Muscle of arm (tissue), 12 donors: ENCODE measurements around the gene NEURL4. TPM values are rescaled to one million over a fixed set of nuclear protein-coding genes. Genes with fewer than 3 reads are reported as not detected.
A peak's percentile ranks its signal among the peaks of the same experiment; 100 is the strongest.
"Not testable (repeated sequence)": the region's sequence is repeated elsewhere in the genome, so short reads cannot be mapped to it uniquely, and the experiment has no call there.

Experiments used
- DNase-seq: peaks from one replicate; pipeline ENCODE4 v3.0.0-alpha.2; 2013
- polyA plus RNA-seq, 12 donors: library from polyadenylated mRNA; unstranded; fragments of 120-200 nt; gene quantifications; one replicate each; pipeline ENCODE4 v1.2.1, GENCODE V29; 2013; ENCODE audit not compliant: insufficient read length in 12 of 12

Gene NEURL4
- polyA plus RNA-seq, 12 donors: 12.7 to 24.9 (median 17.4) TPM; not detected in 1

DNA sequence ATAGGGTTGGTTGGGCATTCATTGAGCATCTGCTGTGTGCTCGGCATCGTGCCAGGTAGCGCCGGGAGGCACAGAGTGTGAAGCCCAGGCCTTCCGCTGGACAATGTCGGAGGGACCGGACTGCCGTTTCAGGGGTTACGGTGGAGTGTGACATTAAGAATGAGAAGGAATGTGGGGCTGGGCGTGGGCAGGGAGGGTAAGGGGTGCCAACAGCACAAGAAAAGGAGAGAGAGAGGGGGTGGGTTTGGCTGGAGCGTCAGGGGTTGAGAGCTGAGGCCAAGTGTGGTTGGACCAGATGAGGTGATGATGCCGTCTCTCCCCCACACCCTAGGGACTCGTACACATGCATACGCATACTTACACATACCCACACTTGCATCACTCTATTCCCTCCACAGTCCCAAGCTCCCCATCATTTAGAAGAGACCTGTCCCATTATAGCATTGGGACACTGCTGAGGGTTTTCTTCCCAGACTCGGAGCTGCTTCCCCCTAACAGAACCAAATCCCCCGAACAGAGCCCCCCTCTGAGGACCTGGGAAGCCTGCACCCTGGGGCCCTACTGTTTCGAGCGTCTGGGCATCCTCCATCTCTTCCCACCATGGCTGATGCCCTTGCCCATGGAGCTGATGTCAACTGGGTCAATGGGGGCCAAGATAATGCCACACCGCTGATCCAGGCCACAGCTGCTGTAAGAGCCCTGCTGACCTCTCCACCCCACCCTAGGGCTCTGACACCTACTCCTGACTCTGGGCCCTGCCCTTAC, 19.5 kb upstream of the NEURL4 start:
- DNase-seq: no peak

DNA sequence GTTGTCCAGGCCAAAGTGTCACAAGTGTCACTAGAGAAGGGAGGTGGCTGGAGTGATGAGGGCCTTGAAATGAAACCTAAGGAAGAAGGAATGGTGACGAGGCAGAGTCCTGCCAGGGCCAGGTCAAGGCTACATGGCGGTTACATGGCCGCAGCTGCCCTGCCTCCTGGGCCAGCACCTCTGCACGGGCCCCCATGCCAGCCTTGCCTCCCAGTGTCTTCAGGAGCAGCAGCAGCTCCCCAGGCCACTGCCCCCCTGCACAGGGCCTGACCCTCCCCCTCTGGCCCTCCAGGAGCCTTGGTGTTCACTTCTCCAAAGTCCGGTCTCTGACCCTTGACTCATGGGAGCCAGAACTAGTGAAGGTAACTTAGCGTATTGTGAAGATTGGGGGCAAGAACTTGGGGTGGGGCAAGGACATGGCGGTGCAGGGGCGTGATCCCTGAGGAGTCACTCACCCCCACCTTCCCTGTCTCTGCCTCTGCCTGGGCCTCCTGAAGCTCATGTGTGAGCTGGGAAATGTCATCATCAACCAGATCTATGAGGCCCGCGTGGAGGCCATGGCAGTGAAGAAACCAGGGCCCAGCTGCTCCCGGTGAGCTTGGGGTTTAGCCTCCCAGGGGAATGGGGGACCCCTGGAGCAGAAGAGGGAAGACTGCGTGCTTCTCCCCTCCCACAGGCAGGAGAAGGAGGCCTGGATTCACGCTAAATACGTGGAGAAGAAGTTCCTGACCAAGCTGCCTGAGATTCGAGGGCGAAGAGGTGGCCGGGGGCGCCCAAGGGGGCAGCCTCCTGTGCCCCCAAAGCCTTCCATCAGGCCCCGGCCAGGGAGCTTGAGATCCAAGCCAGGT, 18.7 kb upstream of the NEURL4 start:
- no peak for DNase-seq

DNA sequence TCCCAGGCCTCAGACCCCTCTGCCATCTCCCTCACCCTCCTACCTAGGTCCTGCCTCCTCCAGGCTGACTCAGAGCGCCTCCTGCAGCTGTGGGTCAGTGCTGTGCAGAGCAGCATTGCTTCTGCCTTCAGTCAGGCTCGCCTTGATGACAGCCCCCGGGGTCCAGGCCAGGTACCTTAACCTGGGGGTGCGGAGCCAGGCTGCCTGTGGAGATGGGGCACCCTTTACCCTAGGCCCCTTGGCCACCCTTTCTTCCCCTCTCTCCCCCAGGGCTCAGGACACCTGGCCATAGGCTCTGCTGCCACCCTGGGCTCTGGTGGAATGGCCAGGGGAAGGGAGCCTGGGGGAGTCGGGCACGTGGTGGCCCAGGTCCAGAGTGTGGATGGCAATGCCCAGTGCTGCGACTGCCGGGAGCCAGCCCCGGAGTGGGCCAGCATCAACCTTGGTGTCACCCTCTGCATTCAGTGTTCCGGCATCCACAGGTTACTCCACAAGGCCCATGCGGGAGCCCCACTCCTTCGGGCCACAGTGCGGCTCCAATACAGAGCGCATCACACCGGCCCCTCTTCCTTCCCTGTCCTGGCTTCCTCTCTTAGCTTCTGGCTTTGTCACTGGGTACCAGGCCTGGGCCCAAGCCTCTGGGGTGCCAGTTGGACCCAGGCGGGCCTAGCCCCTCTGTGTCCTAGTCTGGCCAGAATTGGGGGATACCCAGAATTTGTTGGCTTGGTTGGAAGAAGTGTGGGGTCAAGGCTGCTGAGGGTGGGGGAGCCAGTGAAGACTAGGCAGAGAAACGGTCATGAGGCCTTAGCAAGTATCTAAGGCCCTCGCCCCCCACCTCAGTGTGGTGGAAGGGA, 17.9 kb upstream of the NEURL4 start:
- DNase-seq: no peak

DNA sequence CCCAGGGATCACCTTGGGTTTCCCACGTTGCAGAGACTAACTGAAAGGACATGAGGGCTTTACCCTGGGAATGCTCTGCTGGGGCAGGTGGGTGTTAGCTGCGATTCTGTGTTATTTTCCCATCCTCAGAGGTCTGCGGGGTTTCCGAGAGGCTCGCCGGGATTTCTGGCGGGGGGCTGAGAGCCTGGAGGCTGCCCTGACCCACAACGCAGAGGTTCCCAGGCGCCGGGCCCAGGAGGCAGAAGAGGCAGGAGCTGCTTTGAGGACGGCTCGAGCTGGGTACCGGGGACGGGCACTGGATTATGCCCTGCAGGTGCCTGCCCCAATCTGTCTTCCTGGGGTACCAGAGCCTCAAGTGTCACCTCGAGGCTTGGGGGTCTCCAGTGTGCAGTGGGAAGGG, 14.1 kb upstream of the NEURL4 start:
- DNase-seq: no peak

DNA sequence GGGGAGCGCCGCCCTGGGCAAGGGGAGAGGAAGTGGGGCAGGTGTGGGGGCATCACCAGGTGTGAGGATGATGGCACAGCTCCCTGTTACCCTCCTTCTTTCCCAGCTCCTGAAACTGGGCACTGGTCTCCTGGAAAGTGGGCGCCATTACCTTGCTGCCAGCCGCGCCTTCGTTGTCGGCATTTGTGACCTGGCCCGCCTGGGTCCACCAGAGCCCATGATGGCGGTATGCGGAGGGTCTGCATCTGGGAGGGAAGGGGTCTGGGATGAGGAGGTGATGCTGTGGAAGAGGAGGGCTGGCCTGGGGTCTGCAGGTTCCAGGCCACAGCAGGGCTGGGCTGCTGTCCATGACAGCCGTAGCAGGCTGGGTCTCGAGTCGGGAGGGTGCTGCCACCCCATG, 12.7 kb upstream of the NEURL4 start:
- DNase-seq: no peak

DNA sequence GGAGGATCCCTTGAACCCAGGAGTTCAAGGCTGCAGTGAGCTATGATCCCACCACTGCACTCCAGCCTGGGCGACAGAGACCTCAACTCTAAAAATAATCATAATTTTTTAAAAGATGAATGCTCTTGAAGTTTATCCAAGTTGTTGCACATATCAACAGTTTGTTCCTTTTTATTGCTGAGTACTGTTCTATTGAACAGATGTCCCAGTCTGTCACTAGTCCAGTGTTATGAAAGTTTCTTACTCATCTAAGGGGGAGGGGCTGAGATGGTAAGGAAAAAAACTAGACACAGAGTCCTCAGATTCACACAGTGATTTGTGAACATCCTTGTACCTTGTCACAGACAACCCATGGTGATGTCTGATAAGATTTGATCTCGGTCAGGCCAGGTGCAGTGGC, 11.0 kb upstream of the NEURL4 start:
- DNase-seq: no peak

DNA sequence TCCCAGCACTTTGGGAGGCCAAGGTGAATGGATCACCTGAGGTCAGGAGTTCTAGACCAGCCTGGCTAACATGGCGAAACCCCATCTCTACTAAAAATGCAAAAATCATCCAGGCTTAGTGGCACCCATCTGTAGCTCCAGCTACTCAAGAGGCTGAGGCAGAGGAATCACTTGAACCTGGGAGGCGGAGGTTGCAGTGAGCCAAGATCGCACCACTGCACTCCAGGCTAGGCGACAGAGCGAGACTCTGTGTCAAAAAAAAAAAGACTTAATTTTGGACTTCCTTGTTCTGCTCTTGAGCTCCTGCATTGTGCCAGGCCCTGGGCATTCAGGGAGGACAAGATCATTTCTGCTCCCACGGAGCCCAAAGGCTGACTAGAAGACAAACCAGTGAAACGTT, 8.5 kb upstream of the NEURL4 start:
- DNase-seq: not testable (repeated sequence)

DNA sequence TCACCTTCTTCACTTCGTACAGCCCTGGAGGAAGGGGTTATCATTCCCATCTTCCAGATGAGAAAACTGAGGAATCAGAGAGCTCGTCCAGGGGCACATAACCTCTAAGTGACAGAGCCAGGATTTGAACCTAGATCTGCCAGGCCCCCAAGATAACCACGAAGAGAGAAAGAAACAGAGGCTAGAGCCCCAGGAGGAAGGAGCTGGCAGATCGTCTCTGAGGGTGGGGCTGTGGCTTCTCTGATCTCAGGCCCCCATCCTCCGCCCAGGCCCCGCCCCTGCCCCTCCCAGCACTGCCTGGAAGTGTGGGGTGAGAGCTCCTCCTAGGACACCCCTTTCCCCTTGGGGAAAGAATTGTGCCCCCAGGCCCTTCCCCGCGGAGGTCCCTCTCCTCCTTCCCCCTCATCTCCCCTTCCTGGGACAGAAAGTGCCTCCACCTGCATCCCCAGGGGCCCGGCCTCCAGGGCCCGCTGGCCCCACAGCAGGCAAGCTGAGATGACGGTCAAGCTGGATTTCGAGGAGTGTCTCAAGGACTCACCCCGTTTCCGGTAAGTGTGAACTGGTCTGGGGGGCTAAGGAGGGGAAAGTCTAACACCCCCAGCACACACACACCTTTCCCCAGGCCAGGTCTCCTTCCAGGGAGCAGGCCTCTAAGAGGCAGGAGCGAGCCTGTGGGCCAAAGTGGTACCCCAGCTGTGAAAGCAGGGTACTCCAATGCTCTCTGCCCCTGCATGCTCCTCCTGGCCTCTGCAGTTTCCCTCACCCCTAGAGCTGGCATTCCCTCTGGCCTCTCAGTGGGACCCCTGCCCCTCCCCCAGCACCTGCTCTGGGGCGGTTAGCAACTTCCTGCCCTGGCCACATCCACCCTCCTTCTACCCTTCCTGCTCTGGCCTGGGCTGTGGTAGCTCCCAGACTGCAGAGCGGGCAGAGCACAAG, 7.4 kb upstream of the NEURL4 start, which contains the start of gene ACAP1:
ACAP1 (plus strand) TSS at position 290 of the 936 bp plus-strand sequence; CDS start at position 496, 206 bp downstream.
- no peak for DNase-seq

DNA sequence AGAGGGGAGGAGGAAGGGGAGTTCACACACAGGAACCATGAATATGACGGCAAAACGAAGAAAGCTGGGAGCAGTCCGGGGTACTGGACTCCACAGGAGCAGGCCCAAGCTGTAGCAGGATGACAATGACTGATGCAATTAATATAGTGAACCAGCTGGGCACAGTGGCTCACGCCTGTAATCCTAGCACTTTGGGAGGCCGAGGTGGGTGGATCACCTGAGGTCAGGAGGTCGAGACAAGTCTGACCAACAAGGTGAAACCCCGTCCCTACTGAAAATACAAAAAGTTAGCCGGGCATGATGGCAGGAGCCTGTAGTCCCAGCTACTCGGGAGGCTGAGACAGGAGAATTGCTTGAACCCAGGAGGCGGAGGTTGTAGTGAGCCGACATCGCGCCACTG, 6.6 kb upstream of the NEURL4 start:
- not testable (repeated sequence) for DNase-seq

DNA sequence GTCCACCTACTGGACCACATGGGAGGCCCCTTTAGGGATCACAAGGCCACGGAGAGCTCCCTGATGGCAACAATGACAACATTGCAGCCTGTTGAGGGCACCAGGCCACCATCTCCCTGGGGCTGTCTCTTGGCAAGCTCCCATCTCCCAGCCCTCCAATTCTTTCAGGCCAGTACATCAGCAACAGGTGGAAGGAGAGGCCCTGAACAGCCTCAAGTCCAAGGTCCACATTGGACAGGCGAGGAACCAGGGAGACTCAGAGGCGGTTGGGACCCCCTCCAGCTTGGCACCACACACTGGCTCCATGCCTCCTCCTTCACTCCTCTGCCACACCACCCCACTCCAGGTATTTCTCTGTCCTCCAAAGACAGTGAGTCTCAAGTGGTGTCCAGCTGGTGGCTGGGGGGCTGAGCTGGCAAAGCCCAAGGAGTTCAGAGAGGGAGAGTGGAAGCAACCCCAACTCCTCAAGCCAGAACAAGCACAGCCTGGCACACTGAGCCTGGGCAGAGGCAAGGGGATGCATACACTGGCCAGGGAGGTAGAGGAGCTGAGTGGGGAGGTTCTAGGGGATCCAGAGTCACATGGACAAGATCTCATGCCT, 5.9 kb upstream of the NEURL4 start:
- no peak for DNase-seq

DNA sequence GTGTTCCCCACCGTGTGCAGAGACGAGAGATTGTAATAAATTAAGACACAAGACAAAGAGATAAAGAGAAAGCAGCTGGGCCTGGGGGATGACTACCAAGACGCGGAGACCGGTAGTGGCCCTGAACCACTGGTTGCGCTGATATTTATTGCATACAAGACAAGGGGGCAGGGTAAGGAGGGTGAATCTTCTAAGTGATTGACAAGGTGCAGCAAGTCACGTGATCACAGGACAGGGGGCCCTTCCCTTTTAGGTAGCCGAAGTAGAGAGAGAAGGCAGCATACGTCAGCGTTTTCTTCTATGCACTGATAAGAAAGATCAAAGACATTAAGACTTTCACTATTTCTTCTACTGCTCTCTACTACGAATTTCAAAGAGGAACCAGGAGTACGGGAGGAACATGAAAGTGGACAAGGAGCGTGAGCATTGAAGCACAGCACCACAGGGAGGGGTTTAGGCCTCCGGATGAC, 3.5 kb upstream of the NEURL4 start:
- DNase-seq: not testable (repeated sequence)

DNA sequence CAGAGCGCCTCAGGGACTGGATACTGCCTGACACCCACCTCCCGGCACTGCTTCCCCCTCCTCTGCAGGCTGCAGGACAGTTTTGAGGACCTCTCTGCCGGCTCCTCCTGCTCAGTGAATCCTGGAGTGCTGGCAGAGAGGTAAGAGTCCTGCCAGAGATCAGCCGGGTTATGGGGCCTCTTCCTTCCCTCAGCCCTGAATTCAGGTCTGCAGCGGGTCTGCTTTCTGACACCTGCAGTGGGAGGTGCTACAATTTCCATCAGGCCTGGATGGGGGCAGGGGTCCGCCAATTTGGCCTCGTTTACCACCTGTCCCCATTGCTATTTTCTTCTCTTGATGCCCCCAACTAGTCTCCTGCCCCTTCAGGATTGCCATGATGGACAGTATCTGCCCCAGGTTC, 3.0 kb upstream of the NEURL4 start:
- DNase-seq: no peak

DNA sequence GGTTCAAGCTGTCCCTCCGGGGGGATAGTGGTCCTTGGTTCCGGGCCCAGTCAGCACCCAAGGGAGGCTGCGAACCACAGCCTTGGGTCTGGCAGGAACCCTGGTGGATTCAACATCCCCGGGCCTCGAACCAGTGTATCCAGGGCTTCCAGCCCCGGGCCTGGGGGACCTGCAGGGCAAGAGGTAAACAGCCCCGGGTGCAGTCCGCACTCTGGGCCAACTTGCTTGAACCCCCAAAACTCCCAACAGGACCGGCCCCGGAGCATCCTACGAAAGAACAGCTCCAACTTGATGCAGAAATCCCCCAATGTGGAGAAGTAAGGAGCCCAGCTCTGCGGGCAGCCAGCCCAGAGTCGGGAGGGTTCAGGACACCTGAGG, 1.5 kb upstream of the NEURL4 start:
- DNase-seq: no peak

DNA sequence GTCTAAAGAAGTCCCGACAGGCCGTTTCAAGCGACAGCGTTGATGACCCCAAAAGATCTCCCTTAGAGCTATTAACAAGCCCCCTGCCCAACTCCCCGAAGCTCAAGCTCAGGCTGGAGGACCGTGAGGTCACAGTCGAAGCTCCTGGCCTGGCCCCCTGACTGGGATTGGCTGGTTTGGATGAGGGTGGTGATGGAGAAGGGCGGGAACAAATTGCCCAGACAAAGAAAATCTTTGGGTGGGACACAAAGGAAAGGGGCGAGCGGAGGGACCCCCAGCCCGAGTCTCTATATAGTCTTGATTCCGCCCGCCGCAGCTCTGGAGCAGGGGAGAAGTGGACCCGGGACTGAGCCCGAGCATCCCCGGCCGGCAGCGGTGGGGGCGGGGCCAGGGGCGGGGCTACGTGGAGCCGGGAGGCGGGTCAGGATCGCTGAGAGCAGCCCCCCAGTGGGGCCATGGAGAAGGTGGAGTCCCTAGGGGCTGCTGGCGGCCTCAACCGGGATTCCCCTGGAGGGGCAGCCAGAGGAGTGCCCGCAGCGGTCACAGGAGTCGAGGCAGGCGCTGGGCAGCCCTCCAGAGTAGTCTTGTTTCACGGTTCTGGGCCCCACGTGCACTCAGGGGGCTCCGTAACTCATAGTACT, 982 bp upstream of the NEURL4 start:
- peak; percentile 90 for DNase-seq

DNA sequence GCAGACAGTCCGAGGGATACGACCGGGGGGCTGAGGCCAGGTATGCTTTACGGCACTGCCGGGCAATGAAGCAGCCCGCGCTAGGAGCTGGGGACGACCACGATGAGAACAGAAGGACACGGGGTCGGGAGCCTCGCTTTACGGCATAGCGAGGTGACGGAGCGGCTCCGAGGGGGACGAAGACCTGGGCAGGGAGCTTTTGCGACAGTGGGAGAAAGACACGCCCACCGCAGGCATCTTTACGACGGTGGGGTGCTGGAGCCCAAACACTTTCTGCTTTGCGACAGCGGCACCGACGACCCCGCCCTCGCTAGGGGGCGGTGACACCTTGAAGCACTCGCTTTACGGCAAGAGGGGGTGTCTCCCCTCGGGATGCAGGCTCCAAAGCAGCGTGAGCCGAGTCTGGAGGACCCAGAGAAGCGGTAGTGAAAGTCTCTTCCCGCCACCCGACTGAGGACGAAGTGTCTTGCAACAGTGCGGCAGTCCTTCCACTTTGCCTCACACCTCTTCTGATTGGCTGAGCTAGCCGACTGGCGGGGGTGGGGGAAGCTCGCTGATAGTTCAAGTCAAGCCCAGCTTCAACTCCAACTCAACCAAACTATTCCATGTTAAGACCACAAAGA, 350 bp upstream of the NEURL4 start:
- DNase-seq: peak; percentile 99

DNA sequence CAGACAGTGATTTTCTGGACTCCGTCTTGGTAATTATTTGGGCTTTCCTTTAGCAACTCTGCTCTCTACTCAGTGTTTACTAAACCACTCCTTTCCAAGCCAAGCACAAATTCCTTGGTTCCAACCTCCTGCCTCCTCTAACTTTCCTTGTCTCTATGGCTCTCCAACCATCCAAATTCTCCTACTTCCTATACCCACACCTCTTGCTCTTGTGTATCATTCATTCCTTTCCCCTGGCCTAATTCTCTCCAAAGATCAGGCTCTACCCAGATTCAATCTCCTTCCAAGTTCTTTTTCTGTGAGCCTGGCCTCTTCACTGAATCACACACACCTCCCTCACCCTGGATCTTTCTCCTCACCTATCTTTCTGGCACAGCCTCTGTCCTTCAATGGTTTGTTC, 1.1 kb downstream of the NEURL4 start:
- no peak for DNase-seq

DNA sequence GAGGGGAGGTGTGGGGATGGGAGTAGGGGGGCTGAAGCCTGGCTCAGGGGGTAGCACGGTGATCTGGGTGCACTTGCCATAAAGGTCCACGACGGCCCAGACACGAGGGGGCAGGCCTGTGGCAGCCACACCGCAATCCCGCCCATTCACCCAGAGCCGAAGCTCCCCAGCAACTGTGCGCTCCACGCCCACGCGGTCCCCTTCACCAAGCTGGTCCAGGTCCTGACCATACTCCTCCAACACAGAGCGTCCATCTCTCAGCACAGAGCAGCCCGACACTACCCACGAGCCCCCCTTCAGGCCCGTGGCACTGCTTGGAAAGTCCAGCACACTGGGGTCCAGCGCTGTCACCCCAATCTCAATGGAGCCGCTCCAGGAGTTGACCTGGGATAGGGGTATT, 1.6 kb downstream of the NEURL4 start:
- DNase-seq: no peak

DNA sequence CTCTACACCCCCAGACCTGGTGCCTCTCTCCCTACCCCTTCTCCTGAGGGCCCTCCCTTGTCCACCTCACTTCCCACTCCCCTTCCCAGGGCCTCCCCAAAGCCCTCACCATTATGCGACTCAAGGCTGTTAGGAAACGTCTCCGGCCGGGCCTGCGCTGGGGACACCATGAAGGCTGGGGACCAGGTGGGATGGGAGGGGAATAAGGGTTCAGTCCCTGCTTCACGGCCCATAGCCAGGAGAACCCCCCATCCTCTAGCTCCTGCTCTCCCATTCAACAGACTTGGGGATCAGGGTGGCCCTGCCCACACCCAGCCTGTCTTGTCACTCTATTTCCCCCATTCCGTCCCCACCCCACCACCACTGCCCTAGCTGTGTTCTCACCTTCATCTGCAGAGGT, 2.1 kb downstream of the NEURL4 start:
- no peak for DNase-seq

DNA sequence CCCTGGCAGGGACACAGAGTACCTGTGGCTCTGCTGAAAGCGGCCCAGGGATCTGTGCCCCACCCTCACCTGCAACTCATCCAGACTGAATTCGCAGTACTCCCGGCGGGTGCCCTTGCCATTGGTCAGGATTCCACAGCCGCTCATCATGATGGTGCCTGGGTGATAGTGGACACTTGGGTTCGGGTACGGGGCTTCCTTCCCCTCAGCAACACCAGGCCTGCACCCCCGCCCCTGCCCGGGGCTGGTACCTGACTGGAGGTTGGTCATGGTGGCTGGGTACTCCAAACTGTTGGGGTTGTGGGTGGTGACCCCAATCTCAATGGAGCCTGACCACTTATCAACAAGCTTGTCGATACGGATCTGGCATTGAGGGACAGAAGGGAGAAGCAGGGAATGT, 2.9 kb downstream of the NEURL4 start:
- no peak for DNase-seq
